IMR-90 (cell line): ENCODE results near the gene GPX1. TPM values are rescaled to one million over a fixed set of nuclear protein-coding genes. Genes with fewer than 3 reads are reported as not detected.

Experiments used
- ATAC-seq: fragments of 200-7000 bp; cut with Tn5 transposase; 2 replicates; pipeline ENCODE4 v1.9.1; 2020; ENCODE audit warnings: low read depth, mild to moderate bottlenecking, moderate library complexity
- BruUV-seq: library from RNA; stranded (reverse); fragments of 400-500 nt; replicated peaks from 2 replicates; lab custom pipeline; 2021; lab: Mats Ljungman, UMichigan
- CTCF ChIA-PET: fragments of 300-600 bp; formaldehyde crosslinking; extraction: SDS; loops from one replicate; lab custom pipeline; 2021; ENCODE audit warnings: antibody characterized with exemption; lab: Yijun Ruan, JAX
- POLR2A ChIA-PET: fragments of 300-600 bp; sonication (Branson Sonifier 250); formaldehyde crosslinking; loops from one replicate; lab custom pipeline; 2022; ENCODE audit warnings: antibody characterized with exemption; ENCODE audit not compliant: unreplicated experiment; lab: Charles Lee
- DNase-seq: peaks from one replicate; pipeline ENCODE4 v3.0.0; 2013
- H2AFZ ChIP-seq: replicated peaks from 2 replicates; pipeline ENCODE3; 2013; ENCODE audit warnings: low read length, mild to moderate bottlenecking; ENCODE audit not compliant: poor library complexity
- H2AK5ac ChIP-seq: 2 replicates; pipeline ENCODE4 v1.6.1; 2013; ENCODE audit warnings: low read depth, low read length, inconsistent platforms
- H2AK9ac ChIP-seq: replicated peaks from 2 replicates; pipeline ENCODE3; 2013; ENCODE audit warnings: mild to moderate bottlenecking, low read depth, low read length, moderate library complexity; ENCODE audit not compliant: poor library complexity
- H2BK120ac ChIP-seq: 2 replicates; pipeline ENCODE4 v1.6.1; 2013; ENCODE audit warnings: low read depth, low read length, inconsistent platforms
- H2BK15ac ChIP-seq: 3 replicates; pipeline ENCODE4 v1.6.1; 2013; ENCODE audit warnings: low read depth, low read length, inconsistent platforms
- H2BK20ac ChIP-seq: 2 replicates; pipeline ENCODE4 v1.6.1; 2013; ENCODE audit warnings: low read depth, mild to moderate bottlenecking, inconsistent platforms, low read length, moderate library complexity
- H2BK5ac ChIP-seq: 2 replicates; pipeline ENCODE4 v1.6.1; 2013; ENCODE audit warnings: mild to moderate bottlenecking, low read depth, low read length, inconsistent platforms; ENCODE audit not compliant: poor library complexity, severe bottlenecking
- H3K14ac ChIP-seq: replicated peaks from 2 replicates; pipeline ENCODE4 v1.6.1; 2013; ENCODE audit warnings: low read depth, low read length, inconsistent platforms
- H3K18ac ChIP-seq: 2 replicates; pipeline ENCODE4 v1.6.1; 2013; ENCODE audit warnings: low read depth, low read length, control low read depth
- H3K23ac ChIP-seq: 2 replicates; pipeline ENCODE4 v1.6.1; 2013; ENCODE audit warnings: low read depth, low read length, inconsistent platforms
- H3K27ac ChIP-seq: 2 replicates; pipeline ENCODE4 v1.5.1; 2013; ENCODE audit warnings: mild to moderate bottlenecking, control low read depth, low read length; ENCODE audit not compliant: insufficient read depth
- H3K27me3 ChIP-seq: 2 replicates; pipeline ENCODE4 v1.6.1; 2013; ENCODE audit warnings: low read length; ENCODE audit not compliant: control insufficient read depth, insufficient read depth
- H3K36me3 ChIP-seq: 2 replicates; pipeline ENCODE4 v1.6.1; 2013; ENCODE audit warnings: low read length, mixed read lengths; ENCODE audit not compliant: control insufficient read depth, insufficient read depth
- H3K4ac ChIP-seq: 2 replicates; pipeline ENCODE4 v1.6.1; 2013; ENCODE audit warnings: low read depth, low read length, inconsistent platforms
- H3K4me1 ChIP-seq: 2 replicates; pipeline ENCODE4 v1.6.1; 2013; ENCODE audit warnings: low read length, mixed read lengths; ENCODE audit not compliant: control insufficient read depth, insufficient read depth
- H3K4me2 ChIP-seq: 2 replicates; pipeline ENCODE4 v1.6.1; 2013; ENCODE audit warnings: low read depth, mild to moderate bottlenecking, control low read depth, low read length, moderate library complexity
- H3K4me3 ChIP-seq: 2 replicates; pipeline ENCODE4 v1.5.1; 2013; ENCODE audit warnings: low read depth, mild to moderate bottlenecking, control low read depth, low read length, moderate library complexity; ENCODE audit not compliant: insufficient read depth
- H3K56ac ChIP-seq: 2 replicates; pipeline ENCODE4 v1.6.1; 2013; ENCODE audit warnings: low read length, inconsistent platforms; ENCODE audit not compliant: insufficient read depth; ENCODE audit errors: extremely low read depth
- H3K79me1 ChIP-seq, 2 experiments: 2 replicates each; pipeline ENCODE4 v1.6.1; 2013; ENCODE audit warnings: low read length in 2 of 2, inconsistent platforms in 1 of 2, low read depth in 1 of 2
- H3K9ac ChIP-seq: 2 replicates; pipeline ENCODE4 v1.6.1; 2013; ENCODE audit warnings: low read depth, low read length, control low read depth
- H3K9me1 ChIP-seq: 2 replicates; pipeline ENCODE4 v1.6.1; 2013; ENCODE audit warnings: low read length, inconsistent platforms; ENCODE audit not compliant: insufficient read depth
- H3K9me3 ChIP-seq: 2 replicates; pipeline ENCODE4 v1.6.1; 2013; ENCODE audit warnings: low read length; ENCODE audit not compliant: control insufficient read depth, insufficient read depth
- H4K20me1 ChIP-seq: 2 replicates; pipeline ENCODE4 v1.6.1; 2013; ENCODE audit warnings: low read length, inconsistent platforms; ENCODE audit not compliant: insufficient read depth
- H4K5ac ChIP-seq: 2 replicates; pipeline ENCODE4 v1.6.1; 2013; ENCODE audit warnings: mild to moderate bottlenecking, low read depth, low read length, control low read depth
- H4K8ac ChIP-seq, 2 experiments: 2 replicates each; pipeline ENCODE4 v1.6.1; 2013; ENCODE audit warnings: low read depth in 2 of 2, low read length in 2 of 2, control low read depth in 1 of 2, inconsistent platforms in 1 of 2
- H4K91ac ChIP-seq: 2 replicates; pipeline ENCODE4 v1.6.1; 2013; ENCODE audit warnings: low read depth, low read length, inconsistent platforms; ENCODE audit not compliant: insufficient read depth
- BHLHE40 ChIP-seq: fragments of 150-350 bp; IDR thresholded peaks from 2 replicates; pipeline ENCODE4 v1.6.1; 2016; ENCODE audit warnings: mild to moderate bottlenecking, low read depth, low read length
- CEBPB ChIP-seq: IDR thresholded peaks from 2 replicates; pipeline ENCODE4 v1.6.1; 2012; ENCODE audit warnings: low read depth, low read length, improper control_type of control experiment
- CHD1 ChIP-seq: IDR thresholded peaks from 2 replicates; pipeline ENCODE4 v1.6.1; 2012; ENCODE audit warnings: low read depth, low read length, improper control_type of control experiment
- CTCF ChIP-seq: conservative IDR thresholded peaks from 2 replicates; pipeline ENCODE4 v1.5.1; 2012; ENCODE audit warnings: mild to moderate bottlenecking, low read depth, low read length, improper control_type of control experiment
- ELK1 ChIP-seq: fragments of 150-350 bp; IDR thresholded peaks from 2 replicates; pipeline ENCODE4 v1.6.1; 2016; ENCODE audit warnings: low read depth, mild to moderate bottlenecking, low read length, moderate library complexity, borderline replicate concordance
- MAFK ChIP-seq: IDR thresholded peaks from 2 replicates; pipeline ENCODE4 v1.6.1; 2012; ENCODE audit warnings: low read depth, low read length, improper control_type of control experiment
- MXI1 ChIP-seq: IDR thresholded peaks from 2 replicates; pipeline ENCODE4 v1.6.1; 2012; ENCODE audit warnings: low read depth, mild to moderate bottlenecking, low read length, moderate library complexity, borderline replicate concordance
- POLR2A ChIP-seq: IDR thresholded peaks from 2 replicates; pipeline ENCODE4 v1.6.1; 2012; ENCODE audit warnings: mild to moderate bottlenecking, low read depth, low read length
- RCOR1 ChIP-seq: IDR thresholded peaks from 2 replicates; pipeline ENCODE4 v1.6.1; 2012; ENCODE audit warnings: mild to moderate bottlenecking, low read length, improper control_type of control experiment; ENCODE audit not compliant: insufficient replicate concordance
- RFX5 ChIP-seq: IDR thresholded peaks from 2 replicates; pipeline ENCODE4 v1.8.0; 2012; ENCODE audit warnings: low read depth, mild to moderate bottlenecking, low read length, moderate library complexity
- SMC3 ChIP-seq: fragments of 150-350 bp; IDR thresholded peaks from 2 replicates; pipeline ENCODE4 v1.6.1; 2016; ENCODE audit warnings: low read depth, mild to moderate bottlenecking, antibody characterized with exemption, low read length, moderate library complexity
- whole genome bisulfite sequencing, 2 experiments: methylation state at CpG; one replicate each; pipeline versions ENCODE4 v1.1.5 to v1.1.7; 2013; ENCODE audit warnings: missing lambda C conversion rate in 2 of 2; ENCODE audit not compliant: insufficient read length in 1 of 2; ENCODE audit errors: extremely low coverage in 2 of 2; 5-methylcytosine and 5-hydroxymethylcytosine counted together
- dilution Hi-C: fragments of 300-500 bp; cut with HindIII; formaldehyde crosslinking; loops from one replicate; pipeline ENCODE4 v1.14.3; 2018; ENCODE audit warnings: low sequenced_read_pairs; ENCODE audit not compliant: unreplicated experiment
- in situ Hi-C: fragments of 300-500 bp; cut with MboI; formaldehyde crosslinking; loops from 3 replicates; pipeline ENCODE4 v1.14.3; 2019; ENCODE audit warnings: low sequenced_read_pairs, inconsistent platforms, mixed read lengths
- intact Hi-C: fragments of 100-400 bp; cut with micrococcal nuclease; formaldehyde crosslinking; loops from 2 replicates; pipeline ENCODE4 v1.10.0; 2022
- polyA plus RNA-seq, 3 experiments: library from polyadenylated mRNA; depleted of rRNA; stranded (reverse); fragments of >200 nt; gene quantifications; 2 replicates each; pipeline ENCODE4 v1.2.3, GENCODE V29; 2012; ENCODE audit warnings: low replicate concordance in 1 of 3
- total RNA-seq: library from RNA; depleted of rRNA; stranded (reverse); fragments of >200 nt; gene quantifications from 2 replicates; pipeline ENCODE4 v1.2.3, GENCODE V29; 2012

Gene GPX1
- total and polyA plus RNA-seq, 2 of the 4 experiments (the other 2 are of a cell fraction) = 128 to 680 TPM

DNA sequence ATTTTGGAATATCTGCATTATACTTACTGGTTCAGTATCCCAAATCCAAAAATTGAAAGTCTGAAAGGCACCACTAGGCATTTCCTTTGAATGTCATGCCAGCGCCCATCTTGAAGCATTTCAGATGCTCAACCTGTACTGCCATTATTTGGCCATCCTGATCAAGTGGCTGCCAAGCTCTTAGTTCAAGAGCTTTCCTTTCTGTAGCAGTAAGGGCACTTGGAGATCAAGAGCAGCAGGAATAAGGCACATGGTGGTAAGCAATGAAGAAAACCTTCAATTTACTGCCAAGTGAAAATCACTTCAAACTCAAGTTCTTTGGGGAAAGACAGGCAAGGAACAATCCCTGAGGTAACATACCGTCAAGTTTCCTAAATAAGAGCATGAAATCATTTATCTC is 43.6 kb upstream of the GPX1 start:
- no peak overlapping the region for H3K23ac ChIP-seq
- H2BK20ac ChIP-seq = no peak overlapping the region
- no peak overlapping the region for H2AK9ac ChIP-seq
- ATAC-seq = no peak
- no peak overlapping the region for H2BK120ac ChIP-seq
- H3K18ac ChIP-seq = no peak overlapping the region
- DNase-seq = no peak
- no peak overlapping the region for H3K4ac ChIP-seq
- no peak overlapping the region for H4K91ac ChIP-seq
- H3K27ac ChIP-seq = no peak overlapping the region
- H3K56ac ChIP-seq = no peak overlapping the region
- CTCF ChIA-PET = interaction anchor here (0.6 kb wide), 1 partner anchor 38 kb away, joined by 3 read pairs; no protein-coding TSS in a partner anchor
- H3K9me1 ChIP-seq = peaks cover 14% of the 10 kb centered on the region
- no peaks in the 10 kb centered on the region for H3K27me3 ChIP-seq
- H4K8ac ChIP-seq = no peak overlapping the region
- no peak overlapping the region for H2AFZ ChIP-seq
- POLR2A ChIA-PET = interaction anchor here (0.7 kb wide), 1 partner anchor 10 kb away, joined by 6 read pairs; the partner anchor contains the start of gene RHOA
- peaks cover 0 to 32% of the 10 kb centered on the region in 2 experiments; a peak in 2 of 4 replicates for H3K79me1 ChIP-seq
- in situ Hi-C loops (no loop called here), intact Hi-C loops (no loop called here), dilution Hi-C loops (no loop called here)
- H3K4me1 ChIP-seq = peaks cover 3% of the 10 kb centered on the region
- H3K4me3 ChIP-seq = no peak overlapping the region
- no peak overlapping the region for H2BK15ac ChIP-seq
- no peak overlapping the region for H2BK5ac ChIP-seq
- no peak overlapping the region for H3K14ac ChIP-seq
- peaks cover 13% of the 10 kb centered on the region for H3K36me3 ChIP-seq
- no peak overlapping the region for H3K4me2 ChIP-seq
- WGBS, 2 experiments = no CpG with 5 or more reads among the region's 2 CpGs
- no peaks in the 10 kb centered on the region for H3K9me3 ChIP-seq
- peaks cover 97% of the 10 kb centered on the region for H4K20me1 ChIP-seq
- H4K5ac ChIP-seq = no peak overlapping the region
- no TSS peak for BruUV-seq
- TF ChIP-seq ELK1 (no peak), RFX5 (no peak), MXI1 (no peak), SMC3 (no peak), MAFK (no peak), BHLHE40 (no peak), CHD1 (no peak), CTCF (no peak), CEBPB (no peak), RCOR1 (no peak), POLR2A (no peak)
- H3K9ac ChIP-seq = no peak overlapping the region
- H2AK5ac ChIP-seq = no peak overlapping the region
